HepG2 (cell line): ENCODE data around the gene TTC4. TPM values are rescaled to one million over a fixed set of nuclear protein-coding genes. Genes with fewer than 3 reads are reported as not detected.

Source experiments
- ATAC-seq: fragments of 200-7000 bp; cut with Tn5 transposase; 3 replicates; pipeline ENCODE4 v1.9.1; 2020; ENCODE audit warnings: mild to moderate bottlenecking, moderate library complexity
- BruUV-seq: library from RNA; stranded (reverse); fragments of 400-500 nt; replicated peaks from 2 replicates; lab custom pipeline; 2021; lab: Mats Ljungman, UMichigan
- CTCF ChIA-PET: fragments of 300-600 bp; formaldehyde crosslinking; extraction: SDS; loops from one replicate; lab custom pipeline; 2021; ENCODE audit warnings: low total read pairs, inconsistent platforms, low intra/inter-chr PET ratio; lab: Yijun Ruan, JAX
- POLR2A ChIA-PET: fragments of 350-600 bp; sonication (Branson Sonifier 250); formaldehyde crosslinking; loops from one replicate; lab custom pipeline; 2020; ENCODE audit warnings: antibody characterized with exemption, inconsistent platforms; lab: Yijun Ruan, JAX
- DNase-seq: peaks from one replicate; pipeline ENCODE4 v3.0.0-alpha.2; 2015; ENCODE audit warnings: low spot score
- FAIRE-seq: peaks from 3 replicates; lab custom pipeline; 2011; peaks lifted over from hg19 to GRCh38; lab: Jason Lieb, UNC
- H2AFZ ChIP-seq: one replicate; pipeline ENCODE4 v1.6.1; 2011; ENCODE audit warnings: low read length, inconsistent platforms
- H3K27ac ChIP-seq: fragments of 300-600 bp; 3 replicates; pipeline ENCODE4 v1.8.0; 2011; ENCODE audit warnings: mixed run types, mild to moderate bottlenecking, mixed read lengths, low read length, inconsistent platforms; ENCODE audit not compliant: insufficient read depth; ENCODE audit errors: extremely low read length
- H3K27me3 ChIP-seq, 2 experiments: fragments of 200-600 bp in 1 of 2; 2 replicates in 1 of 2; 3 replicates in 1 of 2; pipeline versions ENCODE4 v1.6.0 to v1.8.0; 2011; ENCODE audit warnings: low read length in 2 of 2, mild to moderate bottlenecking in 2 of 2, moderate library complexity in 2 of 2, inconsistent platforms in 1 of 2; ENCODE audit not compliant: insufficient read depth in 2 of 2, control insufficient read depth in 1 of 2
- H3K36me3 ChIP-seq, 2 experiments: fragments of 200-600 bp in 1 of 2; replicated peaks in 1 of 2; 2 replicates in 1 of 2; 3 replicates in 1 of 2; pipeline versions ENCODE4 v1.5.1 to v1.8.0; 2011; ENCODE audit warnings: low read length in 2 of 2, inconsistent platforms in 1 of 2; ENCODE audit not compliant: insufficient read depth in 2 of 2, control insufficient read depth in 1 of 2
- H3K4me1 ChIP-seq: 2 replicates; pipeline ENCODE4 v1.5.1; 2012; ENCODE audit warnings: low read length, inconsistent platforms; ENCODE audit not compliant: insufficient read depth
- H3K4me2 ChIP-seq: 2 replicates; pipeline ENCODE4 v1.6.0; 2011; ENCODE audit warnings: low read depth, low read length, inconsistent platforms
- H3K4me3 ChIP-seq, 3 experiments: fragments of 200-600 bp in 1 of 3; sonication (generic), shearing (Covaris generic) in 1 of 3; replicated peaks in 1 of 3; 2 replicates each; pipeline ENCODE4 v1.5.1; 2011 to 2016; ENCODE audit warnings: low read length in 3 of 3, inconsistent platforms in 2 of 3, low read depth in 2 of 3, mild to moderate bottlenecking in 2 of 3, control low read depth in 1 of 3, mixed read lengths in 1 of 3; ENCODE audit not compliant: insufficient read depth in 1 of 3
- H3K79me2 ChIP-seq: one replicate; pipeline ENCODE4 v1.6.1; 2011; ENCODE audit warnings: low read length, inconsistent platforms; ENCODE audit not compliant: insufficient read depth
- H3K9ac ChIP-seq: 2 replicates; pipeline ENCODE4 v1.6.0; 2011; ENCODE audit warnings: mild to moderate bottlenecking, low read depth, low read length, inconsistent platforms; ENCODE audit not compliant: insufficient read depth
- H3K9me3 ChIP-seq: 2 replicates; pipeline ENCODE4 v1.5.1; 2012; ENCODE audit warnings: mild to moderate bottlenecking, low read length
- H4K20me1 ChIP-seq: 2 replicates; pipeline ENCODE4 v1.6.0; 2011; ENCODE audit warnings: inconsistent platforms, mild to moderate bottlenecking, low read length, moderate library complexity; ENCODE audit not compliant: insufficient read depth
- CC2D1A ChIP-seq: sonication (generic); formaldehyde crosslinking; IDR thresholded peaks from 2 replicates; pipeline ENCODE4 v1.8.1; 2023; ENCODE audit warnings: mild to moderate bottlenecking, missing genetic modification reagents
- NFYC ChIP-seq: IDR thresholded peaks from 2 replicates; pipeline ENCODE4 v1.6.1; 2016; ENCODE audit warnings: missing genetic modification reagents, missing compliant biosample characterization
- YEATS2 ChIP-seq: sonication (generic); formaldehyde crosslinking; IDR thresholded peaks from 2 replicates; pipeline ENCODE4 v1.4.0; 2020; ENCODE audit warnings: missing genetic modification reagents, borderline replicate concordance
- WGBS: methylation state at CpG from one replicate; pipeline ENCODE4 v1.1.6; 2017; ENCODE audit warnings: low lambda C conversion rate; 5-methylcytosine and 5-hydroxymethylcytosine counted together
- in situ Hi-C: cut with HindIII; loops from 2 replicates; pipeline ENCODE4 v1.10.0; 2017; ENCODE audit warnings: low pct_unique_long_range_greater_than_20kb; ENCODE audit not compliant: extremely low pct_ligation_motif_present
- intact Hi-C: fragments of 100-400 bp; cut with micrococcal nuclease; formaldehyde crosslinking; loops from one replicate; pipeline ENCODE4 v1.10.0; 2022; ENCODE audit not compliant: unreplicated experiment
- polyA plus RNA-seq, 8 experiments: library from polyadenylated mRNA; depleted of rRNA in 3 of 8; stranded (reverse) in 7 of 8; unstranded in 1 of 8; fragments of >200 nt; fragmentation: Illumina TruSeq in 4 of 8; extraction: Trizol in 4 of 8; gene quantifications; 2 replicates each; pipeline versions ENCODE4 v1.2.1 to v1.2.3, GENCODE V29; 2011 to 2016; ENCODE audit warnings: low read depth in 4 of 8, missing spikeins in 1 of 8, mixed read lengths in 1 of 8; ENCODE audit not compliant: insufficient read depth in 1 of 8
- total RNA-seq, 5 experiments: library from RNA; depleted of rRNA; stranded (reverse); fragments of >200 nt; fragmentation: Illumina TruSeq; extraction: Trizol; gene quantifications; 2 replicates each; pipeline ENCODE4 v1.2.3, GENCODE V29; 2016; ENCODE audit warnings: low read depth in 1 of 5

Gene TTC4
- total and polyA plus RNA-seq, 2 of the 13 experiments (the other 11 are each of a cell fraction or from before 2014, with no cell fraction given): 13.1 to 24.7 TPM

DNA sequence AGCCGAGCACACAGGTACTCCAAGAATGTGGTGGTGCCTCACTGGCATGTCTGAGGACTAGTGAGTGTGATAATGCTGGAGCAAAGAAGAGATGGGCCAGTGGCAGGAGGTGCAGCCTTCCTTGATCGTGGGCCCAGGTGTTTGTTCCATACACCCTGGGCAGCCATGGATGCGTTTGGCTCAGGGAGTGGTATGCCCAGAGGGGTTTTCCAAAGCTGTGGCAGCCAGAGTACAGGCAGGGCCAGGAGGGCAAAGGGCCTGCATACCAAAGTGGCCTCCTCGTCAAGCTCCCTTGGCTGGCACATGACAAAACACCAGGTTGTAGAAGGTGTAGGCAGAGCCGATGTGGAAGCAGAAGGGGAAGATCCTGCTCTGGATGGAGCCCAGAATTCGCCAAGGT is 29.6 kb downstream of the TTC4 start:
- 69% methylated on average over 6 of the region's 6 CpGs for WGBS
- Histone ChIP-seq H2AFZ (no peak overlapping the region), H3K36me3 (peaks cover 15 to 27% of the 10 kb centered on the region in 2 experiments), H4K20me1 (peaks cover 2% of the 10 kb centered on the region; the same call in 1 of the 2 replicates), H3K4me2 (no peak overlapping the region), H3K4me1 (no peaks in the 10 kb centered on the region), H3K27me3 (no peaks in the 10 kb centered on the region; a peak in 1 of 5 replicates), H3K9ac (no peak overlapping the region), H3K4me3 (no peak overlapping the region), H3K27ac (no peak overlapping the region), H3K9me3 (no peaks in the 10 kb centered on the region), H3K79me2 (no peaks in the 10 kb centered on the region)
- FAIRE-seq (no peak), DNase-seq (no peak), ATAC-seq (no peak)
- TF ChIP-seq YEATS2: no peak
- intact Hi-C loops: no loop called here
- no TSS peak for BruUV-seq
- ChIA-PET POLR2A (no interaction called here), CTCF (no interaction called here)
- in situ Hi-C loops: no loop called here

DNA sequence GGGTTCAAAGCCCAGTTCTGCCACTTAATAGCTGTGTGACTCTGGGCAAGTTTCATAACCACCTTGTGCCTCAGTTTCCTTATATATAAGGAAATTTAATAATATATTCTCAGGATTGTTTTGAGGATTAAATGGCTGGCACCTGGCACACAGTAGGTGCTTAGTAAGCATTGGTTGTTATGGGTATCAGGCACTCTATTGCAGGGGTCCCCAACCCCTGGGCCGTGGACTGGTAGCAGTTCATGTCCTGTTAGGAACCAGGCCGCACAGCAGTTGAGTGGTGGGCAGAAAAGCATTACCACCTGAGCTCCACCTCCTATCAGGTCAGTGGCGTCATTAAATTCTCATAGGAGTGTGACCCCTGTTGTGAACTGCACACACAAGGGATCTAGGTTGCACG is 30.2 kb downstream of the TTC4 start:
- Histone ChIP-seq H3K27me3 (no peaks in the 10 kb centered on the region; a peak in 1 of 5 replicates), H3K9ac (no peak overlapping the region), H3K4me1 (no peaks in the 10 kb centered on the region), H3K9me3 (no peaks in the 10 kb centered on the region), H3K36me3 (peaks cover 12 to 21% of the 10 kb centered on the region in 2 experiments), H3K4me2 (no peak overlapping the region), H3K27ac (no peak overlapping the region), H3K79me2 (no peaks in the 10 kb centered on the region), H2AFZ (no peak overlapping the region), H3K4me3 (no peak overlapping the region), H4K20me1 (peaks cover 2% of the 10 kb centered on the region; the same call in 1 of the 2 replicates)
- in situ Hi-C loops: no loop called here
- TF ChIP-seq NFYC (CRISPR knock-in tag) (no peak), CC2D1A (CRISPR knock-in tag) (no peak)
- intact Hi-C loops: no loop called here
- BruUV-seq: no TSS peak
- POLR2A ChIA-PET: no interaction called here
- ATAC-seq: no peak
- DNase-seq: no peak
- CTCF ChIA-PET: no interaction called here
- 80% methylated on average over 1 of the region's 4 CpGs for WGBS
- FAIRE-seq: no peak
